Left cardiac atrium (tissue), 4 donors: ENCODE results near the gene ADGRG3. TPM values are rescaled to one million over a fixed set of nuclear protein-coding genes. Genes with fewer than 3 reads are reported as not detected.
A peak's percentile ranks its signal among the peaks of the same experiment; 100 is the strongest.

ENCODE experiments used
- ATAC-seq, 2 donors: fragments of 200-7000 bp; cut with Tn5 transposase; one replicate each; pipeline ENCODE4 v1.9.1; 2020; ENCODE audit warnings: mild to moderate bottlenecking in 2 of 2, moderate library complexity in 2 of 2
- DNase-seq: peaks from one replicate; pipeline ENCODE4 v3.0.0-alpha.2; 2020
- intact Hi-C, 2 donors: fragments of 100-400 bp; cut with DNase I; formaldehyde crosslinking; loops; one replicate each; pipeline versions ENCODE4 v1.14.1 to v1.15.1; 2022 to 2023
- total RNA-seq, 2 donors: library from RNA; stranded (reverse); fragmentation: NEBNext Ultra II Directional; extraction: Animal tissue kit (Norgen Biotek cat#: 25700); gene quantifications; one replicate each; pipeline ENCODE4 v1.2.1, GENCODE V29; 2021
- donor health status: DM: no; HTN: yes; CAD: no.
- donor health status: DM: no; HTN: yes; CAD: no; lungs with severe emphysema.
- donor health status: DM: yes; HTN: yes; CAD: no.
- donor health status: Dilated cardiomyopathy.

Gene ADGRG3
- total RNA-seq, 2 donors from 2014 or later, result 0.97 to 1.1 TPM

DNA sequence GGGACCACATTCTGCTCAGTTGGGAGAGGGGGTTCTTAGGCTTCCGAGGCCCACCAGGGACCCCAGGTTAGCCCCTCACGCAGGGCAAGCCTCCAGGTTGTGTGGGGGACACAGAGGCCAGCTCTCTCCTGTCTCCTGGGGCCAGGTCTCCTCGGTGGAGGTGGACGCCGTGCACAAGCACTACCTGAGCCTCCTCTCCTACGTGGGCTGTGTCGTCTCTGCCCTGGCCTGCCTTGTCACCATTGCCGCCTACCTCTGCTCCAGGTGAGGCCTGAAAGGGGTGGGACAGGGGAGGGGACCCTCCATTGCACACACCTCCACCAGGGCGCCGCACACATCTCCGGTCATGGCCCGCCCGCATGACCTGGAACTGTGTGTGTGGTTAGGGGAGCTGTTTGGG is 10.9 kb upstream of the ADGRG3 start:
- intact Hi-C loops, result no loop called here
- DNase-seq, result no peak
- no peak for ATAC-seq

DNA sequence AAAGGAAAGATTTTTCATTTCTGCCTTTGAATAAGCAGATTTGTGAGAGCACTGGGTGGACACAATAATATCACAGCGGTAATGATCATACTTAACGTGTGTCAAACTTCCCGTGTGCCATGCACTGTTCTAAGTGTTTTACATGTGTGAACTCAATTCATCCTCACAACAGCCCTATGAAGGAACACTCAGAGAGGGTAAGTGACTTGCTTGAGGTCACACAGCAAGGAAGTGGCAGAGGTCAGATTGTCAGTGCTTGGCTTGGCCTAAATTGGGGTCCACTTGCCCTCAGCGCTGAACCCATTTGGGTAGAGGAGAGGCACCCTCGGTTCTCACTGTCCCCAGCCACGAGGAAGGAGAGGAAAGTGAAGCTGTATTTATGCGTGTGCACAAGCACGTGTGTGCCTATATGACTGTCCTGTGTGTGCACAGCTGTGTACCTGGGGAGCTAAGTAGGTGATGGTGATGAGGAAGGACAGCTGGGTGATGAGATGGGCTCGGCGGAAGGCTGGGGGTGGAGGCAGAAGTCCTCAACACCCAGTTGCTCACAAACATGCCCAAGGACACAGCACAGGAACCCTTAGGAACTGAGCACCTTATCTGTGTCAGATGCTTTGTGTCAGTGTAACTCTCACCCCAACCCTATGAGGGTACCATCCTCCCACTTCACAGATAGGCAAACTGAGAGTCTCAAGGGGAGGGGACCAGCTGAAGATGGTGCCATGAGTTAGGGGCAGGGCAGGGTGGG is 9.8 kb upstream of the ADGRG3 start:
- DNase-seq (no peak), ATAC-seq (no peak)
- intact Hi-C loops, result no loop called here

DNA sequence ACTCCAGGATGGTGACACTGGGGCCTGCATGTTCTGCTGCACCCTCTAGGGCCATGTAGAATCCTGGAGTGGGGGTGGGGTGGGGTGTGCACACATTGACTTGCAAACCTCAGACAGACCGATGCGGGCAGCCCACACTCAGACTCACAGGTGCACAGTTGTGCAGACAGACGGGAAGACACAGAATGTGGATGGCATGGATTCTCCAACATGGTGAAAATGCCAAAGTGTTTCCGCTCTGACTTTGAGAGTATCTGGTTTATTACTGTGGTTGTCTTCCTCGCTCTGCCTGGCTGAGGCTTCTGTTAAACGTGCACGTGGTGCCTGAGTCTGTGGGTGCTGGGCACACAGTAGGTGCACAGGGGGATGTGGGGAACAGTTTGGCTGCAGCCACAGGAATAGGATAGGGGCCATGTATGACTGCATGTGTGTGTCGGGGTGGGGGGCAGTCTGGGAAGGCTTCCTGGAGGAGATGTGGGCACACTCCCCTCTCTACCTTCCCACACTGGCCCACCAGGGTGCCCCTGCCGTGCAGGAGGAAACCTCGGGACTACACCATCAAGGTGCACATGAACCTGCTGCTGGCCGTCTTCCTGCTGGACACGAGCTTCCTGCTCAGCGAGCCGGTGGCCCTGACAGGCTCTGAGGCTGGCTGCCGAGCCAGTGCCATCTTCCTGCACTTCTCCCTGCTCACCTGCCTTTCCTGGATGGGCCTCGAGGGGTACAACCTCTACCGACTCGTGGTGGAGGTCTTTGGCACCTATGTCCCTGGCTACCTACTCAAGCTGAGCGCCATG is 9.0 kb upstream of the ADGRG3 start:
- intact Hi-C loops, result no loop called here
- DNase-seq (no peak), ATAC-seq (no peak)

DNA sequence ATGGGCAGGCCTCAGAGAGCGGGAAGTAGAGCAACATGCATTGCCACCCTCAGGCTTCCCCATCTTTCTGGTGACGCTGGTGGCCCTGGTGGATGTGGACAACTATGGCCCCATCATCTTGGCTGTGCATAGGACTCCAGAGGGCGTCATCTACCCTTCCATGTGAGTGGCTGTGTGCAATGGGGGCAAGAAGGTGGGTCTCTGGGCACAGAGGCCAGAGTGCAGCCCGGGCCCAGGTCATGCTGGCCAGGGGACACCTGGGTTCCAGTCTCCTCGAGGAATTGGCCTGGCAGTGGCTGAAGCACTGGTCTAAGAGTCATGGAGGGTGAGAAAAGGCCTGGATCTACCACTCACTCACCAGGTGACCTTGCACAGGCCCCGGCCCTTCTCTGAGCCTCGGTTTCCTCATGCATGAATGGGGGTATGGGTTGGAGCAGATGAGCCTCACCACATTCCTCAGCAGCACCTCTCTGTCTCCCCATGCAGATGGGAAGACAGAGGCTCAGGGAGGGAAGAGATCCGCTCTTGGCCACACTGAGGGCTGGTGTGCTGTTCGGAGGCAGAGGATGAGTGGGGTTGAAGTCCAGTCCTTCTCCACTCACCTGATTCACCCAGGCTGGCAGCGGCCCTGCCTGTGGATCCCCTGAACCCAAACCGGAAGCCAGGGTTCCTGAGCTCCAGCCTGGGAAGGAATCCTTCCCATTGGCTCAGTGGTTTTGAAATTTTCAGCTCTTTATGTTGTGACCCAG is 7.2 kb upstream of the ADGRG3 start:
- intact Hi-C loops, result loop anchor here in 1 of 2 donors (10.0 kb wide), 1 partner anchor 54 kb away; no protein-coding TSS in a partner anchor
- no peak for ATAC-seq
- DNase-seq, result no peak

DNA sequence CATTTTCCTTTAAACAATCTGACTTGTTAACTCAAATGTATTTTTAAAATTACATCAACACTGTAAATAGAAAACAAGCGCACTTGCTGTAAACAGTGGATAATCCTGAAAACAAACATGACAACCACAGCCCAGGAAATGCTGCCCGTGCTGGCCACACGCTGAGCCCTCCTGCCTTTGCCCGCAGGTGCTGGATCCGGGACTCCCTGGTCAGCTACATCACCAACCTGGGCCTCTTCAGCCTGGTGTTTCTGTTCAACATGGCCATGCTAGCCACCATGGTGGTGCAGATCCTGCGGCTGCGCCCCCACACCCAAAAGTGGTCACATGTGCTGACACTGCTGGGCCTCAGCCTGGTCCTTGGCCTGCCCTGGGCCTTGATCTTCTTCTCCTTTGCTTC is 6.6 kb upstream of the ADGRG3 start:
- DNase-seq (no peak), ATAC-seq (no peak)
- intact Hi-C loops, result loop anchor here in 1 of 2 donors (10.0 kb wide), 1 partner anchor 53 kb away; no protein-coding TSS in a partner anchor

DNA sequence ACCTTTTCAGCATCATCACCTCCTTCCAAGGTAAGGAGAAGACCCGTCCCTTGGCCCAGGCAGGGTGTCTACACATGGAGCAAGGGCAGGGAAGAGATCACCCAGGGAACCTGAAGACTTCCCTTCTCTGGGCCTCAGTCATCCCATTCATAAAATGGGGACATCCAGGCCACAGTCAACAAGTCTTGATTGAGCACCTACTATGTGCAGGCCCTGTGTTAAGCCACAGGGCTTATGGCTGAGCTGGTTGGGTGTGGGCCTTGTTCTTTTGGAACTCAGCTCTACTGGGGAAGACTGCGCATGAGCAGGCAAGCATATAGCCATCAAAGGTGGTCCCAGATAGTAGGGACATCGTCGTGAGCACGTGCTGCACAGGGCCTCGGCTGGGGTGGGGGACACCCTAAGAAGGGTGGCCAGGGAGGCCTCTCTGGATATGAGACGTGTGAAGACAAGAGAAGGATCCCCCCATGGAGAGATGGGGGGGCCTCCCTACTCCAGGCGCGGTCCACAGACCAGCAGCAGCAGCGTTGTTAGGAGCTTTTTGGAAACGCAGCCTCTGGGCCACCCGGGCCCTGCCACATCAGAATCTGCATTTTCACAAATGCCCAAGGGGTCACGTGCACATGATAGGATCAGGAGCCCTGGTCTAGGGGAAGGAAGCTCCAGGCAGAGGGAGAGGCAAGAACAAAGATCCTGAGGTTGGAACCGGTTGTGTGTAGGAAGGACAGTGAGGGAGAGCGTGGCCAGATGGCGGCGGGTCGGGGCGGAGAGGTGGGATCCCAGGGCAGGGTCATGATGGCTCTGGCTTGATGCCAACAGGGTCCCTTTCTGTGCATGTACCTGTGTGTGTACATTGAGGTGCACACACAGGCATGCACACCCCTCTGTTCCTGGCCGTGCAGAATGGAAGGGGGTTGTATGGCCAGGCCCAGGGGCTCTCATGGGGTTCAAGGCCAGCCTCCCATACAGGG is 5.9 kb upstream of the ADGRG3 start:
- no peak for ATAC-seq
- DNase-seq, result no peak
- intact Hi-C loops, result loop anchor here in 1 of 2 donors (10.0 kb wide), 1 partner anchor 53 kb away; no protein-coding TSS in a partner anchor

DNA sequence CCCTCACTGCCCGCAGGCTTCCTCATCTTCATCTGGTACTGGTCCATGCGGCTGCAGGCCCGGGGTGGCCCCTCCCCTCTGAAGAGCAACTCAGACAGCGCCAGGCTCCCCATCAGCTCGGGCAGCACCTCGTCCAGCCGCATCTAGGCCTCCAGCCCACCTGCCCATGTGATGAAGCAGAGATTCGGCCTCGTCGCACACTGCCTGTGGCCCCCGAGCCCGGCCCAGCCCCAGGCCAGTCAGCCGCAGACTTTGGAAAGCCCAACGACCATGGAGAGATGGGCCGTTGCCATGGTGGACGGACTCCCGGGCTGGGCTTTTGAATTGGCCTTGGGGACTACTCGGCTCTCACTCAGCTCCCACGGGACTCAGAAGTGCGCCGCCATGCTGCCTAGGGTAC is 4.7 kb upstream of the ADGRG3 start:
- ATAC-seq (no peak), DNase-seq (no peak)
- intact Hi-C loops, result loop anchor here in 1 of 2 donors (10.0 kb wide), 1 partner anchor 51 kb away; no protein-coding TSS in a partner anchor

DNA sequence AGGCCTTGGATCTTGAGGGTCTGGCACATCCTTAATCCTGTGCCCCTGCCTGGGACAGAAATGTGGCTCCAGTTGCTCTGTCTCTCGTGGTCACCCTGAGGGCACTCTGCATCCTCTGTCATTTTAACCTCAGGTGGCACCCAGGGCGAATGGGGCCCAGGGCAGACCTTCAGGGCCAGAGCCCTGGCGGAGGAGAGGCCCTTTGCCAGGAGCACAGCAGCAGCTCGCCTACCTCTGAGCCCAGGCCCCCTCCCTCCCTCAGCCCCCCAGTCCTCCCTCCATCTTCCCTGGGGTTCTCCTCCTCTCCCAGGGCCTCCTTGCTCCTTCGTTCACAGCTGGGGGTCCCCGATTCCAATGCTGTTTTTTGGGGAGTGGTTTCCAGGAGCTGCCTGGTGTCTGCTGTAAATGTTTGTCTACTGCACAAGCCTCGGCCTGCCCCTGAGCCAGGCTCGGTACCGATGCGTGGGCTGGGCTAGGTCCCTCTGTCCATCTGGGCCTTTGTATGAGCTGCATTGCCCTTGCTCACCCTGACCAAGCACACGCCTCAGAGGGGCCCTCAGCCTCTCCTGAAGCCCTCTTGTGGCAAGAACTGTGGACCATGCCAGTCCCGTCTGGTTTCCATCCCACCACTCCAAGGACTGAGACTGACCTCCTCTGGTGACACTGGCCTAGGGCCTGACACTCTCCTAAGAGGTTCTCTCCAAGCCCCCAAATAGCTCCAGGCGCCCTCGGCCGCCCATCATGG is 4.0 kb upstream of the ADGRG3 start:
- ATAC-seq (no peak), DNase-seq (no peak)
- intact Hi-C loops, result loop anchor here in 1 of 2 donors (10.0 kb wide), 1 partner anchor 51 kb away; no protein-coding TSS in a partner anchor

DNA sequence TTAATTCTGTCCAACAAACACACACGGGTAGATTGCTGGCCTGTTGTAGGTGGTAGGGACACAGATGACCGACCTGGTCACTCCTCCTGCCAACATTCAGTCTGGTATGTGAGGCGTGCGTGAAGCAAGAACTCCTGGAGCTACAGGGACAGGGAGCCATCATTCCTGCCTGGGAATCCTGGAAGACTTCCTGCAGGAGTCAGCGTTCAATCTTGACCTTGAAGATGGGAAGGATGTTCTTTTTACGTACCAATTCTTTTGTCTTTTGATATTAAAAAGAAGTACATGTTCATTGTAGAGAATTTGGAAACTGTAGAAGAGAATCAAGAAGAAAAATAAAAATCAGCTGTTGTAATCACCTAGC is 3.5 kb upstream of the ADGRG3 start:
- DNase-seq (no peak), ATAC-seq (no peak)
- intact Hi-C loops, result loop anchor here in 1 of 2 donors (10.0 kb wide), 1 partner anchor 50 kb away; no protein-coding TSS in a partner anchor

DNA sequence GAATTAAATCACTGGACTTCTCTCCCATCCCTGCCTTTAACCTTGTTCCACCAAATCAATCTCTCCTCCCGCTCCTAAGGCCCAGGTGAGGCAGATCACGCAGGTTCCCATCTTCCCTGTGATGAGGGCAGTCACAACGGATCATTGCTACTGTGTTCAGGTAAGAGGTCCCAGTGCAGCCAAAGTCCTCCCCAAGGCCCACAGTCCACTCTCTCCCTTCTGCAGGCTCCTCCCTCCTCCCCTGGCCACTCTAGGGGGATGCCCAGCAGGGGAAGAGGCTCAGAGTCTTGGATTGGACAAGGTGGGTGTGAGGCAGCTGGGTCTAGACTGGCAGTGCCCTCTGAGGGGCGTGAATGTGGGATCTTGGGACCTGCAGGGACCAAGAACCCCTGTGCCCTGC is 2.6 kb upstream of the ADGRG3 start:
- intact Hi-C loops, result loop anchor here in 1 of 2 donors (10.0 kb wide), 1 partner anchor 49 kb away; no protein-coding TSS in a partner anchor
- no peak for ATAC-seq
- DNase-seq, result no peak

DNA sequence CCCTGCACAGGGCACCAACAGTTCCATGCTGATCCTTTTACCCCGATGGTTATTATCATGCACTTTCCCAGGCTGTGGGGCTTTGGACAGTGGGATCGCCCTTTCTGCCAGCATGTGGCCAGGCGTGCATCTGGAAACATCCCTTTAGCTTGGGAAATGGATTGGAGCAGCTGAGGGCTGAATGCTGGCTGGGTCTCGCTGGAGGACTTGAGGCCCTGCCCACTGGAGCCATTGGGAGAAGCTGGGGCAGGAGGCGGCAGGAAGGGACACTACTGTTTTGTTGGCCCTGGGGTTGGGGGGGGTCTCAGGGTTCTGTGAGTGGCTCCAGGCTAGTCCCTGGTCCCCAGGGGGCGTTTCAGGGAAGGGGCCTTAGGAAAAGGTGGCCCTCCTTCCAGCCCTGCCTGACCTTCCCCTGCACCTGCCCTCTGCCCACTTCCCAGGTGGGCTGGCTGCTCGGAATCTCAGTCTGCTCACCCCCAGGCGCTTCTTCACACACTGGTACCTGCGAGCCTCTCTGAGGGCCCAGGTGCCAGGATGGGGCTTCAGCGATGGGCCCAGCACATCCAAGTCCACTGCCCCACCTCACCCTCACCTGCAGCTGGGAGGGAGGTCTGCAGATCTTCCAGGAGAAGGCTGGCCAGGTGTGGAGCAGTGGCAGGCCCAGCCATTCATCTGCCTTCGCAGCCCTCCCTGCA is 1.6 kb upstream of the ADGRG3 start:
- intact Hi-C loops, result loop anchor here in 1 of 2 donors (10.0 kb wide), 1 partner anchor 48 kb away; no protein-coding TSS in a partner anchor
- ATAC-seq (no peak), DNase-seq (no peak)

DNA sequence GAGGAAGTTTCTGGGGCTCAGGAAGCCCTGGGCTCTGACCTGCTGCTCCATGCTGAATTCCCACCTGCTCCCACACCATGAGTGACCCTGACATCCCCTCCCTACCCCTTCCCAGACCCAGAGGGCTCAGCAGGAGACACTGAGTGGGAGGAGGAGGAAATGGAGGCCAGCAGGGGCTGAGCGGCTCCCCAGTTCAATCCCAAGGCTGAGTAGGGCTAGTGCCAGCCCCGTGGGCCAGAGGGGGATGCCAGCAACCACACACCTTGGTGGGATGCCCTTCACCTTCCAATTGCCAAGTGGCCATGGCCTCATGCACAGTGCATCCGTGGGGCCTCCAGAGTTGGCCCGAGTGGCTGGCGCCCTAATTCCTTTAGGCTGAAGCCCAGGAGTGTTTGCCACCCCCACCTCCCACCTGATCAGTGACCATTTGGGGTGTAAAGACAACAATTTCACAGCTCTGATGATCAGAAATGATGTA is 1.0 kb upstream of the ADGRG3 start:
- ATAC-seq (no peak), DNase-seq (no peak)
- intact Hi-C loops, result loop anchor here in 1 of 2 donors (10.0 kb wide), 1 partner anchor 48 kb away; no protein-coding TSS in a partner anchor

DNA sequence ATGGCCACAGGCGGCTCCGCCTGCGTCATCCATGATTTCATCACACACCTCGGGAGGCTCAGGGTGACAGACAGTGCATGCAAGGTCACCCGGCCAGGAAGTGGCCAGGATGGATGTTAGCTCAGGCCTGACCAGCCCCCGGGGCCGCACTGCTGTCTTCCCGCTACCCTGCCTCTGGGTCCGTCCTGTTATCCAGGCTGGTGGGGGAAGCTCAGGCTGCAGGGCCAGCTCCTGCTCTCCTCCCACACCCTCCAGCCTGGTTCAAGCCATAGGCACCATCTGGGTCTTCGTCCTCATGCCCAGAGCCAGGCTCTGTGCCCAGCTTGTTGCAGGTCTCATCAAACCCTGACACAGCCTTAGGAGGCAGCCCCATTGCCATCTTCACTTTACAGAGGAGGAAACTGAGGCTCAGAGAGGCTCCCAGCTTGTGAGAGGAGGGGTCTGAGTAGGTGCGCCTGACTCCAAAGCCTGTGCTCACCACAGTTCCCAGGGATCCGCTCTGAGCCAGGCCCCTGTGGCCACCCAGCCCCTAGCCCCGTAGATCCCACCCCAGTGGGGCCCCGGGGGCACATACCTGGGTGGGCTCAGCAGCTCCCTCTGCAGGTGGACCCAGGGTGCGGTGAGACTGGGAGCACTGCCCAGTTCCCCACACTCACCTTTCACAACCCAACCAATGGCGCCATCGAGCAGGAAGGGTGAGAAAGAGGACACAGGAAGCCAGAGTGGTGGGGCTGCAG is 412 bp upstream of the ADGRG3 start:
- ATAC-seq (peak; percentile 39 to 49), DNase-seq (no peak)
- intact Hi-C loops, result loop anchor here in 1 of 2 donors (10.0 kb wide), 1 partner anchor 47 kb away; no protein-coding TSS in a partner anchor

DNA sequence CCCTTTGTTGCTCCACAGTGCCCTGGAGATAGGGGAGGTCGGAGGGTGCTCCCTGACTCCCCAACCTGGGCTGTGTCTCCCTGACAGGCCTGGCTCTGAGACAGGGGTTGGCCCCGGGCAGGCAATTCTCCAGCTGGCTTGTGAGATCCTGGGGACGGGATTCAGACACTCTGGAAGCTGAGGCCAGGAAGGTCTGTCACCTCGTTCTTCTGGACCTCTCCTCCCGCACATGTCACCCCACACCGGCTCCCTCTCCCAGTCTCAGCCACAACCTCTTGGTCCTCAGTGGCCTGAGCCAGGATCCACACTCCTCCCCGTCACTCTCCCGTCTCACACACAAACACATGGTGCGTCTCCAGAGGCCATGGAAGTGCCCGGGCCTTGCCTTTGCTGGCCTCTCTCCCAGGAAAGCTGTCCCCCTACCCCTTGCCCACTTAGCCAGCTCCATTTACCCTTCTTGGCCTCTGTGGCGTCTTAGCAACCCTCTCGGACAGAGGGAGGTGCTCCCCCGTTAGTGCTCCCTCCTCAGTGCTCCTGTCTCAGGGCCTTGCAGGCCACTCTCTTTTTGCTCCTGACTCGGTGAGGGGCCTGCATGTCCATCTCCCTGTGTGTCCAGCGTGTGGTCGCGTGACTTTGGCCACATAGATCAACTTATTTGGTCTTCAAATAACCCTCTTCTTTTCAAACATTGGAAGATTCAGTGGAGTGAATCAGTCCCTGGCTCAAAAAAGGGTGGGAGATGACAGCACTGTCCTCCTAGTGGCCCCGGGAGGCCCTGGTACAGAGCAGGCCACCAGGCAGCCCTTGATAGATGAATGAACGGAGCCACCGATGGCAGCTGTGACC is 747 bp downstream of the ADGRG3 start:
- intact Hi-C loops, result loop anchor here in 1 of 2 donors (10.0 kb wide), 1 partner anchor 46 kb away; no protein-coding TSS in a partner anchor

More for the DNA sequence above, 747 bp downstream of the ADGRG3 start:
- DNase-seq, result no peak
- no peak for ATAC-seq
